ENCODE measurements around the gene HTR4. TPM values are rescaled to one million over a fixed set of nuclear protein-coding genes. Genes with fewer than 3 reads are reported as not detected.

The HTR4 gene
- total RNA-seq, 1 donor from 2014 or later = not detected

DNA sequence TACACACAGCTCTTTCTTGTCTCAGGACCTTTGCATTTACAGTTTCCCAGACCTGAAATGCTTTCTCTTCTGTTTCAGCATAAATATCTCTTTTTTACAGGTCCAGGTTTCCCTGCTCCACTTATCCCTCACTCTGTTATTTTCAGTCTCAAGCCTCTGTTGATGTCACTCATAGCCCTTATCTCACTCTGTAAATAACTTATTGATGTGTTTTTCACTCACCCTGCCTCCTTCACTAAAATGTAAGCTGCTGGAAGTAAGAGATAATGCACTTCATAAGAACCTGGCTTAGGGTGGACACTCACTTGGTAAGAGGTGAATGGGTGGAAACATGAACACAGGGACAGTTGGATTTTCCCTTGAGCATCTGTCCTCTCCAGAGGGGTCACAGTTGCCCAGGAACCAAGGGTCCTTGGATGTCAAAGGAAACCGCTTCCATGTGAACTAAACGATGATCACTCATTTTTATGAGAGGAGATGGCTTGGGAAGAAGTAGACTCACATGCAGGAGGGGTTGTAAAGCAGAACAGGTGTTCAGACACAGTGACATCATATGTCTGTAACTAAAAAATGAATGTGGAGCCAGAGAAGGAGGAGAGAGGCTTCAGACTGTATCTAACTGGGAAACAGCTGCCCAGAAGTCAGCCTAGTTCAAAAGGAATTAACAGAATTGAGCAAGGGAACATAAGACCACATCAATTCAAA is 5.5 kb upstream of the HTR4 start:
- no peaks in the 10 kb centered on the region for H3K9me3 ChIP-seq (ENCODE audit: low read depth)
- H3K4me1 Mint-ChIP-seq = no peaks in the 10 kb centered on the region
- H3K36me3 Mint-ChIP-seq = no peaks in the 10 kb centered on the region
- H3K4me3 Mint-ChIP-seq = no peak overlapping the region
- H3K9me3 Mint-ChIP-seq = no peaks in the 10 kb centered on the region
- no peaks in the 10 kb centered on the region for H3F3A ChIP-seq (ENCODE audit: low read depth)
- H3K27ac Mint-ChIP-seq = peak overlapping the region; percentile 4
- no peaks in the 10 kb centered on the region for H3K36me3 ChIP-seq
- no peaks in the 10 kb centered on the region for H4K20me1 ChIP-seq (ENCODE audit: low read depth)
- TF ChIP-seq, protein P1, sequence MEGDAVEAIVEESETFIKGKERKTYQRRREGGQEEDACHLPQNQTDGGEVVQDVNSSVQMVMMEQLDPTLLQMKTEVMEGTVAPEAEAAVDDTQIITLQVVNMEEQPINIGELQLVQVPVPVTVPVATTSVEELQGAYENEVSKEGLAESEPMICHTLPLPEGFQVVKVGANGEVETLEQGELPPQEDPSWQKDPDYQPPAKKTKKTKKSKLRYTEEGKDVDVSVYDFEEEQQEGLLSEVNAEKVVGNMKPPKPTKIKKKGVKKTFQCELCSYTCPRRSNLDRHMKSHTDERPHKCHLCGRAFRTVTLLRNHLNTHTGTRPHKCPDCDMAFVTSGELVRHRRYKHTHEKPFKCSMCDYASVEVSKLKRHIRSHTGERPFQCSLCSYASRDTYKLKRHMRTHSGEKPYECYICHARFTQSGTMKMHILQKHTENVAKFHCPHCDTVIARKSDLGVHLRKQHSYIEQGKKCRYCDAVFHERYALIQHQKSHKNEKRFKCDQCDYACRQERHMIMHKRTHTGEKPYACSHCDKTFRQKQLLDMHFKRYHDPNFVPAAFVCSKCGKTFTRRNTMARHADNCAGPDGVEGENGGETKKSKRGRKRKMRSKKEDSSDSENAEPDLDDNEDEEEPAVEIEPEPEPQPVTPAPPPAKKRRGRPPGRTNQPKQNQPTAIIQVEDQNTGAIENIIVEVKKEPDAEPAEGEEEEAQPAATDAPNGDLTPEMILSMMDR (IDR thresholded peaks at IDR 0.05) = no peak
- TF ChIP-seq EZH2phosphoT487 (IDR thresholded peaks at IDR 0.05) (no peak), EZH2 (IDR thresholded peaks at IDR 0.05) (no peak)
- H3K79me2 ChIP-seq (ENCODE audit: low read depth) = no peaks in the 10 kb centered on the region
- H2AFZ ChIP-seq (replicated peaks) = no peak overlapping the region
- peaks cover 24% of the 10 kb centered on the region for H3K27me3 Mint-ChIP-seq (ENCODE audit: insufficient read depth, low read depth)
- H3K4me3 ChIP-seq = no peak overlapping the region
- no peaks in the 10 kb centered on the region for H3K4me1 ChIP-seq
- no peak overlapping the region for H3K27ac ChIP-seq
- no peak overlapping the region for H3K9ac ChIP-seq
- H3K27me3 ChIP-seq = peaks cover 55% of the 10 kb centered on the region
- DNase-seq (ENCODE audit: low spot score) = no peak
- H3K4me2 ChIP-seq = no peak overlapping the region

DNA sequence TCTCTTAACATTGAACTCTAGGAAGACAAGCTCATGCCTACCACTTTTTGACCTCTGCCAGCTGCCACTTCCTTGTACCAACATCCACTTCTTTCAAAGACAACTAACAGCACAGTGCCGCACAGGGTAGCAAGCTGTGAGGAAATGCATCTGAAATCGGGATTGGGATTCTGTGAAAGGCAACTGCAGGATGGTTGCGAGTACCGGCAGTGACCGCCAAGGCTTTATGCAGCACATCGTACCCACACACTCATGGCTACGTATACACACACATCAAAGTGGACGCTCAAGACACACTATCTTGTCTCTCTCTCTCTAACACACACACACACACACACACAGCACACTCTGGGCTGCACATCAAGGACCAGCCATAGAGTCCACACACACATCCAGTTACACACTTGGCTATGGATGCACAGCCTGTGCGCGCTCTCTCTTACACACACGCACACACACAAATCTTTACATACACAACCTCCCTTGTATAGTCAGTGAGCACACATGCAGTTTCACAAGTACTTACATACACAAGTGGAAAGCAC is 964 bp downstream of the HTR4 start:
- Histone ChIP-seq H3K79me2 (ENCODE audit: low read depth) (no peaks in the 10 kb centered on the region), H3K27me3 (peaks cover 88% of the 10 kb centered on the region), H3K4me2 (peak overlapping the region; percentile 100), H3K9ac (no peak overlapping the region), H3K36me3 (no peaks in the 10 kb centered on the region), H3K27ac (no peak overlapping the region), H3K4me3 (peak overlapping the region; percentile 79), H4K20me1 (ENCODE audit: low read depth) (no peaks in the 10 kb centered on the region), H3K4me1 (no peaks in the 10 kb centered on the region), H3F3A (ENCODE audit: low read depth) (no peaks in the 10 kb centered on the region), H3K9me3 (ENCODE audit: low read depth) (no peaks in the 10 kb centered on the region), H2AFZ (replicated peaks) (no peak overlapping the region)
- H3K9me3 Mint-ChIP-seq = no peaks in the 10 kb centered on the region
- H3K27me3 Mint-ChIP-seq (ENCODE audit: insufficient read depth, low read depth) = peaks cover 40% of the 10 kb centered on the region
- peak; percentile 11 for DNase-seq (ENCODE audit: low spot score)
- peak overlapping the region; percentile 44 for H3K4me3 Mint-ChIP-seq
- no peaks in the 10 kb centered on the region for H3K36me3 Mint-ChIP-seq
- no peak overlapping the region for H3K27ac Mint-ChIP-seq
- TF ChIP-seq EZH2phosphoT487 (IDR thresholded peaks at IDR 0.05) (no peak), EZH2 (IDR thresholded peaks at IDR 0.05) (no peak)
- TF ChIP-seq, protein P1 (IDR thresholded peaks at IDR 0.05) = no peak
- peaks cover 7% of the 10 kb centered on the region for H3K4me1 Mint-ChIP-seq

- TF ChIP-seq, protein P1 (IDR thresholded peaks at IDR 0.05) = no peak
- TF ChIP-seq EZH2phosphoT487 (IDR thresholded peaks at IDR 0.05) = no peak
- TF ChIP-seq EZH2 (IDR thresholded peaks at IDR 0.05) = no peak
- Mint-ChIP-seq H3K9me3 (no peaks in the 10 kb centered on the region), H3K4me1 (peaks cover 7% of the 10 kb centered on the region), H3K27ac (no peak overlapping the region), H3K4me3 (no peak overlapping the region), H3K27me3 (ENCODE audit: insufficient read depth, low read depth) (peaks cover 35% of the 10 kb centered on the region), H3K36me3 (no peaks in the 10 kb centered on the region)
- Histone ChIP-seq H3K4me2 (no peak overlapping the region), H2AFZ (replicated peaks) (no peak overlapping the region), H3K4me3 (no peak overlapping the region), H3K4me1 (no peaks in the 10 kb centered on the region), H3F3A (ENCODE audit: low read depth) (no peaks in the 10 kb centered on the region), H3K36me3 (no peaks in the 10 kb centered on the region), H3K27ac (no peak overlapping the region), H3K9me3 (ENCODE audit: low read depth) (no peaks in the 10 kb centered on the region), H4K20me1 (ENCODE audit: low read depth) (no peaks in the 10 kb centered on the region), H3K9ac (no peak overlapping the region), H3K27me3 (peaks cover 71% of the 10 kb centered on the region), H3K79me2 (ENCODE audit: low read depth) (no peaks in the 10 kb centered on the region)
- DNase-seq (ENCODE audit: low spot score) = no peak
These were observed 2.8 kb downstream of the HTR4 start for GRCh38 chr5:148651528-148651927.

Data from neural progenitor cell (in vitro differentiated cells).